OCI-LY1 (cell line): Measurements from ENCODE around the gene MCCD1.
A peak's percentile ranks its signal among the peaks of the same experiment; 100 is the strongest.

Experiments
- H2AFZ ChIP-seq: fragments of 200-600 bp; sonication (generic), shearing (Covaris generic); 2 replicates; pipeline ENCODE4 v1.6.0; 2014; ENCODE audit warnings: antibody characterized with exemption, mild to moderate bottlenecking, low read length
- H3F3A ChIP-seq: fragments of 200-600 bp; sonication (generic), shearing (Covaris generic); 2 replicates; pipeline ENCODE4 v1.6.0; 2014; ENCODE audit warnings: mild to moderate bottlenecking, antibody characterized with exemption, low read length, moderate library complexity; ENCODE audit not compliant: insufficient read depth
- H3K27ac ChIP-seq: fragments of 200-600 bp; sonication (generic); 2 replicates; pipeline ENCODE4 v1.5.1; 2014; ENCODE audit warnings: low read length, mixed run types, mild to moderate bottlenecking, low read depth; ENCODE audit not compliant: poor library complexity, severe bottlenecking
- H3K27me3 ChIP-seq: fragments of 200-600 bp; sonication (generic); 2 replicates; pipeline ENCODE4 v1.6.0; 2014; ENCODE audit warnings: antibody characterized with exemption, mild to moderate bottlenecking, low read length, moderate library complexity; ENCODE audit not compliant: insufficient read depth
- H3K36me3 ChIP-seq: fragments of 200-600 bp; sonication (generic); 2 replicates; pipeline ENCODE4 v1.6.1; 2014; ENCODE audit warnings: mild to moderate bottlenecking, antibody characterized with exemption, low read length, moderate library complexity, mixed read lengths; ENCODE audit not compliant: insufficient read depth
- H3K4me1 ChIP-seq: fragments of 200-600 bp; sonication (generic); 2 replicates; pipeline ENCODE4 v1.5.1; 2014; ENCODE audit warnings: mild to moderate bottlenecking, low read length, moderate library complexity; ENCODE audit not compliant: insufficient read depth, severe bottlenecking
- H3K4me2 ChIP-seq: fragments of 200-600 bp; sonication (generic), shearing (Covaris generic); 2 replicates; pipeline ENCODE4 v1.6.1; 2014; ENCODE audit warnings: low read length
- H3K4me3 ChIP-seq: fragments of 200-600 bp; sonication (generic); 2 replicates; pipeline ENCODE4 v1.5.1; 2014; ENCODE audit warnings: low read length, low read depth, mild to moderate bottlenecking, mixed read lengths; ENCODE audit not compliant: poor library complexity, severe bottlenecking
- H3K79me2 ChIP-seq: fragments of 200-600 bp; shearing (Covaris generic); 2 replicates; pipeline ENCODE4 v1.6.1; 2016; ENCODE audit warnings: mixed run types, low read length, mixed read lengths; ENCODE audit not compliant: insufficient read depth
- H3K9ac ChIP-seq: fragments of 200-600 bp; sonication (generic), shearing (Covaris generic); 2 replicates; pipeline ENCODE4 v1.6.1; 2014; ENCODE audit warnings: mild to moderate bottlenecking, low read length, mixed read lengths
- H3K9me2 ChIP-seq: fragments of 200-600 bp; sonication (generic), shearing (Covaris generic); 2 replicates; pipeline ENCODE4 v1.6.1; 2014; ENCODE audit warnings: low read depth, mild to moderate bottlenecking, low read length, mixed read lengths
- H3K9me3 ChIP-seq: fragments of 200-600 bp; shearing (Covaris generic); 2 replicates; pipeline ENCODE4 v1.6.1; 2014; ENCODE audit warnings: low read length, mixed read lengths
- H4K20me1 ChIP-seq: fragments of 200-600 bp; sonication (generic), shearing (Covaris generic); 2 replicates; pipeline ENCODE4 v1.6.0; 2016; ENCODE audit warnings: mild to moderate bottlenecking, low read length; ENCODE audit not compliant: insufficient read depth
- CTCF ChIP-seq: fragments of 200-600 bp; sonication (generic), shearing (Covaris generic); IDR thresholded peaks from 2 replicates; pipeline ENCODE4 v1.5.1; 2017; ENCODE audit warnings: mild to moderate bottlenecking, antibody characterized with exemption, low read length, moderate library complexity, mixed read lengths
- EZH2 ChIP-seq: fragments of 200-600 bp; sonication (generic), shearing (Covaris generic); IDR thresholded peaks from 2 replicates; pipeline ENCODE4 v1.8.0; 2017; ENCODE audit warnings: borderline replicate concordance, mixed run types, mild to moderate bottlenecking, antibody characterized with exemption, low read length, moderate library complexity, mixed read lengths

Gene MCCD1

GRCh38 chr6:31568537-31568961 is 39.8 kb downstream of the MCCD1 start:
- no peaks in the 10 kb centered on the region for H4K20me1 ChIP-seq
- H3K9me3 ChIP-seq, result no peaks in the 10 kb centered on the region
- no peak overlapping the region for H3K4me3 ChIP-seq
- H3F3A ChIP-seq, result no peaks in the 10 kb centered on the region
- no peak overlapping the region for H2AFZ ChIP-seq
- H3K79me2 ChIP-seq, result no peaks in the 10 kb centered on the region
- no peaks in the 10 kb centered on the region for H3K36me3 ChIP-seq
- TF ChIP-seq EZH2 (no peak), CTCF (no peak)
- no peaks in the 10 kb centered on the region for H3K9me2 ChIP-seq
- H3K27ac ChIP-seq, result no peak overlapping the region
- no peaks in the 10 kb centered on the region for H3K27me3 ChIP-seq
- H3K4me2 ChIP-seq, result 0 out of 2 replicates have a peak overlapping the region, but pooled peaks have one; percentile 18
- H3K9ac ChIP-seq, result no peak overlapping the region
- peaks cover 49% of the 10 kb centered on the region for H3K4me1 ChIP-seq

GRCh38 chr6:31569861-31570536 is 41.2 kb downstream of the MCCD1 start:
- Histone ChIP-seq H4K20me1 (no peaks in the 10 kb centered on the region), H3F3A (no peaks in the 10 kb centered on the region), H3K4me1 (peaks cover 52% of the 10 kb centered on the region), H3K4me2 (peak overlapping the region; percentile 10; the same call in 1 of the 2 replicates), H3K79me2 (no peaks in the 10 kb centered on the region), H3K9me3 (no peaks in the 10 kb centered on the region), H3K27ac (no peak overlapping the region), H3K9ac (no peak overlapping the region), H3K9me2 (no peaks in the 10 kb centered on the region), H3K4me3 (no peak overlapping the region), H2AFZ (no peak overlapping the region), H3K27me3 (no peaks in the 10 kb centered on the region), H3K36me3 (no peaks in the 10 kb centered on the region)
- TF ChIP-seq CTCF (no peak), EZH2 (no peak)

GRCh38 chr6:31572041-31572911 is 43.5 kb downstream of the MCCD1 start, which contains the start of gene LTA:
TSS of gene LTA (plus strand) at chr6:31572289. CDS start at chr6:31572743, 454 bp downstream.
- no peaks in the 10 kb centered on the region for H3K36me3 ChIP-seq
- TF ChIP-seq CTCF (no peak; the same call in 1 of the 2 replicates), EZH2 (no peak)
- H3K9ac ChIP-seq, result peak within 1 kb of the TSS; percentile 67
- no peaks in the 10 kb centered on the region for H3K27me3 ChIP-seq
- H3K79me2 ChIP-seq, result no peaks in the 10 kb centered on the region
- H3K4me2 ChIP-seq, result peak within 1 kb of the TSS; percentile 66
- H3F3A ChIP-seq, result no peaks in the 10 kb centered on the region
- H2AFZ ChIP-seq, result no peak within 1 kb of the TSS; the same call in 1 of the 2 replicates
- peak within 1 kb of the TSS; percentile 54 for H3K27ac ChIP-seq
- H3K4me3 ChIP-seq, result peak within 1 kb of the TSS; percentile 57
- no peaks in the 10 kb centered on the region for H4K20me1 ChIP-seq
- H3K9me2 ChIP-seq, result no peaks in the 10 kb centered on the region
- peaks cover 73% of the 10 kb centered on the region for H3K4me1 ChIP-seq
- no peaks in the 10 kb centered on the region for H3K9me3 ChIP-seq
